Measurements from ENCODE around the gene CEP170B. TPM values are rescaled to one million over a fixed set of nuclear protein-coding genes. Genes with fewer than 3 reads are reported as not detected.

Gene CEP170B
- total and polyA plus RNA-seq, 4 donors = 1.5 to 10.9 (median 6.7) TPM

DNA sequence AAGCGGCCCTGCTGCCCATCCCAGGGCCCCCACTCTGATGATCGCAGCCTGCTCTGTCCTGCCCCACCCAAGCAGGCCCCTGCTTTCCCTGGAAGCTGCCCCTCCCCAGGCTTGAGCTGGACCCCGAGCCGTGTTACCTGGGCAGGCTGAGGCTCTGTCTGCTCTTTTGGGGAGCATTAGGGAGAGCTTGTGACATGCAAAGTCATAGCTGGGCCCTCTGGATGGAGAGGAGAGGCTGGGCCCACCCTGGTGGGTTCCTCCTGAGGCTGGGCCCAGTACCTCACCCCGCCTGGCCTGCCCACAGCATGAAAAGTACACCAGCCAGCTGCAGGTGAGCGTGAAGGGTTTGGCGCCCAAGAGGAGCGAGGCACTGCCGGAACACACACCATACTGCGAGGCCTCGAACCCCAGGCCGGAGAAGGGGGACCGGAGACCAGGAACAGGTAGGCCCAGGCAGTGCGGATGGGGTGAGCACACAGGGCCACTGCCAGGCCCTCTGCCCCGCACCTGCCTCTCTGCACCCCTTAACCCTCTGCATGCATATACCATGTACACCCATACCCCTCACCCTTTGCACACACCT, 15.0 kb downstream of the CEP170B start:
- Histone ChIP-seq H3K9me3 (ENCODE audit: control insufficient read depth in 4 of 4, low read length in 3 of 4) (no peaks in the 10 kb centered on the region), H3K27ac (ENCODE audit: low read depth in 1 of 2, low read length in 2 of 2) (no peak overlapping the region), H3K4me3 (ENCODE audit: low read depth in 1 of 3, low read length in 3 of 3) (no peak overlapping the region), H3K36me3 (ENCODE audit: control insufficient read depth in 4 of 4, insufficient read depth in 3 of 4, low read depth in 1 of 4, low read length in 3 of 4) (peaks cover 2 to 28% (median 16%) of the 10 kb centered on the region in 4 donors), H3K4me1 (ENCODE audit: control insufficient read depth in 4 of 4, insufficient read depth in 4 of 4, low read length in 3 of 4) (peaks cover 0 to 7% (median 3%) of the 10 kb centered on the region in 4 donors), H3K9ac (ENCODE audit: low read depth in 1 of 2, low read length in 2 of 2) (no peak overlapping the region), H3K27me3 (ENCODE audit: control insufficient read depth in 4 of 4, insufficient read depth in 4 of 4, low read length in 3 of 4) (no peaks in the 10 kb centered on the region)
- DNase-seq (ENCODE audit: low spot score) = no peak
- TF ChIP-seq, protein P1, sequence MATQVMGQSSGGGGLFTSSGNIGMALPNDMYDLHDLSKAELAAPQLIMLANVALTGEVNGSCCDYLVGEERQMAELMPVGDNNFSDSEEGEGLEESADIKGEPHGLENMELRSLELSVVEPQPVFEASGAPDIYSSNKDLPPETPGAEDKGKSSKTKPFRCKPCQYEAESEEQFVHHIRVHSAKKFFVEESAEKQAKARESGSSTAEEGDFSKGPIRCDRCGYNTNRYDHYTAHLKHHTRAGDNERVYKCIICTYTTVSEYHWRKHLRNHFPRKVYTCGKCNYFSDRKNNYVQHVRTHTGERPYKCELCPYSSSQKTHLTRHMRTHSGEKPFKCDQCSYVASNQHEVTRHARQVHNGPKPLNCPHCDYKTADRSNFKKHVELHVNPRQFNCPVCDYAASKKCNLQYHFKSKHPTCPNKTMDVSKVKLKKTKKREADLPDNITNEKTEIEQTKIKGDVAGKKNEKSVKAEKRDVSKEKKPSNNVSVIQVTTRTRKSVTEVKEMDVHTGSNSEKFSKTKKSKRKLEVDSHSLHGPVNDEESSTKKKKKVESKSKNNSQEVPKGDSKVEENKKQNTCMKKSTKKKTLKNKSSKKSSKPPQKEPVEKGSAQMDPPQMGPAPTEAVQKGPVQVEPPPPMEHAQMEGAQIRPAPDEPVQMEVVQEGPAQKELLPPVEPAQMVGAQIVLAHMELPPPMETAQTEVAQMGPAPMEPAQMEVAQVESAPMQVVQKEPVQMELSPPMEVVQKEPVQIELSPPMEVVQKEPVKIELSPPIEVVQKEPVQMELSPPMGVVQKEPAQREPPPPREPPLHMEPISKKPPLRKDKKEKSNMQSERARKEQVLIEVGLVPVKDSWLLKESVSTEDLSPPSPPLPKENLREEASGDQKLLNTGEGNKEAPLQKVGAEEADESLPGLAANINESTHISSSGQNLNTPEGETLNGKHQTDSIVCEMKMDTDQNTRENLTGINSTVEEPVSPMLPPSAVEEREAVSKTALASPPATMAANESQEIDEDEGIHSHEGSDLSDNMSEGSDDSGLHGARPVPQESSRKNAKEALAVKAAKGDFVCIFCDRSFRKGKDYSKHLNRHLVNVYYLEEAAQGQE (IDR thresholded peaks at IDR 0.05) = no peak
- TF ChIP-seq RAD21 (IDR thresholded peaks at IDR 0.05) (no peak), FOXA1 (IDR thresholded peaks at IDR 0.05) (no peak)
- TF ChIP-seq, protein P2, sequence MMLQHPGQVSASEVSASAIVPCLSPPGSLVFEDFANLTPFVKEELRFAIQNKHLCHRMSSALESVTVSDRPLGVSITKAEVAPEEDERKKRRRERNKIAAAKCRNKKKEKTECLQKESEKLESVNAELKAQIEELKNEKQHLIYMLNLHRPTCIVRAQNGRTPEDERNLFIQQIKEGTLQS (IDR thresholded peaks at IDR 0.05) = no peak
- 90% methylated on average over 15 of the region's 15 CpGs for WGBS

DNA sequence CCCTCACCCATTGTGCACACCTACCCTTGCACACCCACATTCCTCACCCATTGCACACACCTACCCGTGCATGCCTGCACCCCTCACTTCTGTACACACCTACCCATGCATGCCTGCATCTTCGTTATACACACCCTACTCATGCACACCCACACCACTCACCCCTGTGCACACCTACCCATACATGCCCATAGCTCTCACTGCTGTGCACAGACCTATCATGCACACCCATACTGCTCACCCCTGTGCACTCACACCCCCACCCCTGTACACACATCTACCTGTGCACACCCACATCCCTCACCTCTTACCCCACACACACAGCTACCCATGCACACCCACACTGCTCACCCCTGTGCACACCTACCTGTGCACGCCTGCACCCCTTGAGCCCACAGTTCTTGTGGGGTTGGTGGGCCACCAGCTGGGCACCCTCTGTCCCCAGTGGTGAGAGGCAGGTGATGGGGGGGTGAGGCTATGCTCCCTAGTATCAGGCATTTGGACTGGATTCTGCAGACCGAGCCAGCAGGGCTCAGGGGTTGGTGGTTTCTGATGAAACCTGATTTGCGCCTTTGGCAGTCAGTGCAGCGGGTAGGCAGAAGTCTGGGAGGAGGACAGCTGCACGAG, 15.6 kb downstream of the CEP170B start:
- Histone ChIP-seq H3K9ac (ENCODE audit: low read depth in 1 of 2, low read length in 2 of 2) (no peak overlapping the region), H3K9me3 (ENCODE audit: control insufficient read depth in 4 of 4, low read length in 3 of 4) (no peaks in the 10 kb centered on the region), H3K4me3 (ENCODE audit: low read depth in 1 of 3, low read length in 3 of 3) (no peak overlapping the region), H3K27ac (ENCODE audit: low read depth in 1 of 2, low read length in 2 of 2) (no peak overlapping the region), H3K4me1 (ENCODE audit: control insufficient read depth in 4 of 4, insufficient read depth in 4 of 4, low read length in 3 of 4) (peaks cover 0 to 1% (median 0%) of the 10 kb centered on the region in 4 donors), H3K36me3 (ENCODE audit: control insufficient read depth in 4 of 4, insufficient read depth in 3 of 4, low read depth in 1 of 4, low read length in 3 of 4) (peaks cover 2 to 31% (median 18%) of the 10 kb centered on the region in 4 donors), H3K27me3 (ENCODE audit: control insufficient read depth in 4 of 4, insufficient read depth in 4 of 4, low read length in 3 of 4) (no peaks in the 10 kb centered on the region)
- no peak for DNase-seq (ENCODE audit: low spot score)
- TF ChIP-seq HNF4G (IDR thresholded peaks at IDR 0.05) (no peak), NR2F2 (IDR thresholded peaks at IDR 0.05) (no peak), HNF4A (conservative IDR thresholded peaks at IDR 0.05) (no peak), YY1 (IDR thresholded peaks at IDR 0.05) (no peak), RXRA (IDR thresholded peaks at IDR 0.05) (no peak), CTCF (IDR thresholded peaks at IDR 0.05; ENCODE audit: low read depth, low read length, missing input control) (no peak), GABPA (IDR thresholded peaks at IDR 0.05 in 1 of 2, conservative IDR thresholded peaks at IDR 0.05 in 1 of 2) (no peak), FOXA2 (IDR thresholded peaks at IDR 0.05) (no peak), FOXA1 (IDR thresholded peaks at IDR 0.05) (no peak), JUND (IDR thresholded peaks at IDR 0.05) (no peak), RAD21 (IDR thresholded peaks at IDR 0.05) (no peak), EGR1 (IDR thresholded peaks at IDR 0.05; ENCODE audit: low read depth in 2 of 2) (no peak), TAF1 (conservative IDR thresholded peaks at IDR 0.05) (no peak)
- TF ChIP-seq, protein P1 (IDR thresholded peaks at IDR 0.05) = no peak
- TF ChIP-seq, protein P2 (IDR thresholded peaks at IDR 0.05) = no peak
- TF ChIP-seq, protein P3, sequence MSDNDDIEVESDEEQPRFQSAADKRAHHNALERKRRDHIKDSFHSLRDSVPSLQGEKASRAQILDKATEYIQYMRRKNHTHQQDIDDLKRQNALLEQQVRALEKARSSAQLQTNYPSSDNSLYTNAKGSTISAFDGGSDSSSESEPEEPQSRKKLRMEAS (IDR thresholded peaks at IDR 0.05) = no peak
- WGBS = 74% methylated on average over 7 of the region's 7 CpGs
